HG03521 (cell line): ENCODE data around the gene HCAR3.
"Not testable (repeated sequence)": the region's sequence is repeated elsewhere in the genome, so short reads cannot be mapped to it uniquely, and the experiment has no call there.

ENCODE experiments used
- ATAC-seq: cut with Tn5 transposase; IDR thresholded peaks from one replicate; pipeline ENCODE4 v1.9.1; 2021; ENCODE audit warnings: mild to moderate bottlenecking, moderate library complexity; ENCODE audit not compliant: unreplicated experiment

The HCAR3 gene

GRCh38 chr12:122724641-122725243 is 8.1 kb upstream of the HCAR3 start:
- ATAC-seq = no peak

GRCh38 chr12:122722387-122722786 is 5.8 kb upstream of the HCAR3 start:
- no peak for ATAC-seq

- no peak for ATAC-seq
These were observed 4.5 kb upstream of the HCAR3 start for GRCh38 chr12:122721057-122721545.

- ATAC-seq = not testable (repeated sequence)
These were observed 1.4 kb downstream of the HCAR3 start for GRCh38 chr12:122715211-122715610.

DNA sequence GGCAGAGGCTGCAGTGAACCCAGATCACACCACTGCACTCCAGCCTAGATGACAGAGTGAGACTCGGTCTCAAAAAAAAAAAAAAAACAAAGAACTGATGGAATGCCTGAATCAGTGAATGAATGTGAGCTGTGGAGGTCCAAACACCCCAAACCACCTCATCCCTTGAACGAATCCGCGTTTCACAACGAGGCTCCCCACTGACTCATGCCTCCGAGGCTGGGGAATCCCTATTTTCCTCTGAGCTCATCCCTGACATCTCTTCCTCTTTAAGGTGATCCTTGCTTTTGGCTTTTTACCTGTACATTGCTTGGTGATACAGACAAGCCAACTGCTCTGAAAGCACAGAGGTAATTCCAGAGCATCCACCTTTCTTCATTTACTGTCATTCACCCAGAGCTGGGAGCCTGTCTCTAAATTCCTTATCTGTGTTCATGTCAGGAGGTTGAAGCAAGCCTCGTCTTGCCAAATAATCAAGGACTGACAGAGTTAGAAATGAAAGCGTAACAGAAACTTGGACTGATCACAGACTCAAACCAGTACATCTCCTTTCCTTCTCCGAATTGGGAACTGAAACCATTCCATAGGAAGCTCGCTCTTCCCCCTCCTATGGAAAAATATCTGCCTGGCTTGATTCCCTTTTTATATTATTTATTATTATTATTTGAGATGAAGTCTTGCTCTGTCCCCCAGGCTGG is 3.0 kb downstream of the HCAR3 start:
- not testable (repeated sequence) for ATAC-seq

DNA sequence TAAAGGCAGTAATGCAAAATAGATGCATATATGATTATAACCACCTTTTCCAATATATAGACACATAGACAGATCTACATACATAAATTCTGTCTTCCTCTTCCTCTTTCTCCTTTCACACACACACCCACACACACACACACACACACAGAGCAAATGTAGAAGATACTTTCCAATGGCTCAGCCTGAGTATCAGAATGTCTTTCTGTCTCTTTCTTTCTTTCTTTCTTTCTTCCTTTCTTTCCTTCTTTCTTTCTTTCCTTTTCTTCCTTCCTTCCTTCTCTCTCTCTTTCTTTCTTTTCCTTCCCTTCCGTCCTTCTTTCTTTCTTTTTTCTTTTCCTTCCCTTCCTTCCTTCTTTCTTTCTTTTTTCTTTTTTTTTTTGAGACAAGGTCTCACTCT is 5.3 kb downstream of the HCAR3 start:
- ATAC-seq = not testable (repeated sequence)

DNA sequence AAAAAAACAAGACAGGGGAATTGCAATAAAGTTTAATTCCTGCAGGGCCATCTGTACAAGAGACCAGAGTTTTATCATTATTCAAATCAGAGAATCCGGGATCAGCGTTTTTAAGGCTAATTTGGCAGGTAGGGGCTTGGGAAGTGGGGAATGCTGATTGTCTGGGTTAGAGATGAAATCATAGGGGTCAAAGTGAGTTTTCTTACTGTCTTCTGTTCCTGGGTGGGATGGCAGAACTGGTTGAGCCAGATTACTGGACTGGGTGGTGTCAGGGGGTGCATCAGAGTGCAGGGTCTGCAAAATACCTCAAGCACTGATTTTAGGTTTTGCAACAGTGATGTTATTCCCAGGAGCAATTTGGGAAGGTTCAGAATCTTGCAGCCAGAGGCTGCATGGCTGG is 6.3 kb downstream of the HCAR3 start:
- ATAC-seq = not testable (repeated sequence)

DNA sequence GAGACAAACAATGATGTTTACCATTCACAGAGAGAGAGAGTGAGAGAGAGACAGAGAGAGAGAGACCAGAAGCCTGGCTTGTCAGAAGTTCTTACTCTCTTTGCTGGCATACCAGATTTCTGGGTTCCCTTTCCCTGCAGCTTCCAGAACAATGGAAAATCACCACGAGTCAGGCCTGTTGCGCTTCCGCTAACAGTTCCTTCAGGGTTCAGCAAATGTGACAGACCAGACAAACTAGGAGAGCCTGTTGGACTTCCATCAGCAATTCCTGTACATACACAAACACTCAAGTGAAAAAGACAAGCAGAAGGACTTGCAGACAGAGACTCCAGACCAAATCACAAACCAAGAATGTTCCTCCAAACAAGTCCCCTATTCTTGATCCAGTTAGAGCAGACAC is 7.3 kb downstream of the HCAR3 start:
- not testable (repeated sequence) for ATAC-seq

DNA sequence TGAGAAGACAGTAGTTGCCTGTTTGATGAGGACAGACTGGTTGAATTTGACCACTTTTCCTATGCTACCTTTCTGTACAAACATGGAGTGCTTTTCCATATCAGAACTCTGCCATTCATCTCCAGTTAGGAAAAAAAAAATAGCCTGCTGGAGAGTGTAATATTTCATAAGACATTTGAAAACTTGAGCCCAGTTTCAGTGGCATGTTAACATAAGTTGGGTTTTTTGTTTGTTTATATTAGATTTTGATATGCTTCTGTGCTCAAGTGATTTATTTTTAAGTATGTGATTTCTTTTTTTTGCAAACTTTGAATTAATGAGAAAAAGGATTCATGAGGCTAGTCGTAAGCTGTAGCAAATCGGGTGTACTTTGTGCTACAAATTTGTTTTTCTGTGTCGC is 12.8 kb downstream of the HCAR3 start:
- not testable (repeated sequence) for ATAC-seq

DNA sequence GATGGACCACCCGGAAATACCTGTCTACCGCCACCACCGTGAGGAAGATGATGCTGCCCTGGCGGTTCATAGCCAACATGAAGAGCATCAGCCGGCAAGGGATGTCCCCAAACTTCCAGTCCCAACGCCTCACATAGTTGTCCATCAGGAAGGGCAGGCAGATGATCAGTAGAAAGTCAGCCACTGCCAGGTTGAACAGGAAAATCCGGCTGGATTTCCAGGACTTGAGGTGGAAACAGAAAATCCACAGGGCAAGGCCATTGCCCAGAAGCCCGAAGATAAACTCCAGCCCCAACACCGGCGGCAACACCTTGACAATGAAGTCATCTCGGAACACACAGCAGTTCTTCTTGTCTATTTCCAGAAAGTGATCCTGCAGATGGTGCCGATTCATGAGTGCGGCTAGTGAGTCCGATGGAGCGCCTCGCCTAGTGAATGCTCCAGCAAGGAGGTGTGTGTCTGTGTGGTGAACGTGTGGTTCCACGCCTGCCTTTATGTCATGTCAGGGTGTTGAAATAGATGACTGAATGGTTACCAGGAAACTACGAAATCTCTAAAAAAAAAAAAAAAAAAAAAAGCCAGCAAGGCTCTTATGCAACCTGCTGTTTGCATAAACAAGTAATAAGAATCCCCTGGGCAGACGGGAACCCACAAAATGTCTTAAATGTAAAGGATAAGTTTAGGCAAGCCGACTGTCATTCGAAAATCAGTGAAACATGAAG is 13.6 kb downstream of the HCAR3 start, which contains the start of gene HCAR2:
HCAR2 (minus strand) TSS at position 468 of the 722 bp plus-strand sequence; CDS start at position 394, 74 bp downstream.
- not testable (repeated sequence) for ATAC-seq

GRCh38 chr12:122701481-122701880 is 15.1 kb downstream of the HCAR3 start:
- ATAC-seq = not testable (repeated sequence)

GRCh38 chr12:122700038-122700710 is 16.4 kb downstream of the HCAR3 start:
- ATAC-seq = not testable (repeated sequence)

- ATAC-seq = not testable (repeated sequence)
These were observed 19.7 kb downstream of the HCAR3 start for GRCh38 chr12:122696922-122697321.

- no peak for ATAC-seq
These were observed 25.0 kb downstream of the HCAR3 start for GRCh38 chr12:122691566-122691965.

- no peak for ATAC-seq
These were observed 28.3 kb downstream of the HCAR3 start for GRCh38 chr12:122688291-122688690.

GRCh38 chr12:122687086-122687485 is 29.5 kb downstream of the HCAR3 start:
- no peak for ATAC-seq

DNA sequence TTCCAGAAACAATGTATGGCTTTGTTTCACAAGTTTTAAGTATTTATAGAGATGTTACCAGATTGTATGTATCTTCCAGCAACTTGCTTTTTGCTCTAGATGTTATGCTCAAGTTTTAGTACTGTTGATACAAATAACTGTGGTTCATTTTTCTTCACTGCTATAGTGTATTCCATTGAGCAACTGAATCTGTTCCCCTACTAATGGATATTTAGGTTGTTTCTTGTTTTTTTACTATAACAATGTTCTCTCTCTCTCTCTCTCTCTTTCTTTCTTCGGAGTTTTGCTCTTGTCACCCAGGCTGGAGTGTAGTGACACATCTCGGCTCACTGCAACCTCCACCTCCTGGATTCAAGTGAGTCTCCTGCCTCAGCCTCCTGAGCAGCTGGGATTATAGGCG is 30.1 kb downstream of the HCAR3 start:
- ATAC-seq = no peak

- no peak for ATAC-seq
These were observed 32.3 kb downstream of the HCAR3 start for GRCh38 chr12:122684297-122684813.

DNA sequence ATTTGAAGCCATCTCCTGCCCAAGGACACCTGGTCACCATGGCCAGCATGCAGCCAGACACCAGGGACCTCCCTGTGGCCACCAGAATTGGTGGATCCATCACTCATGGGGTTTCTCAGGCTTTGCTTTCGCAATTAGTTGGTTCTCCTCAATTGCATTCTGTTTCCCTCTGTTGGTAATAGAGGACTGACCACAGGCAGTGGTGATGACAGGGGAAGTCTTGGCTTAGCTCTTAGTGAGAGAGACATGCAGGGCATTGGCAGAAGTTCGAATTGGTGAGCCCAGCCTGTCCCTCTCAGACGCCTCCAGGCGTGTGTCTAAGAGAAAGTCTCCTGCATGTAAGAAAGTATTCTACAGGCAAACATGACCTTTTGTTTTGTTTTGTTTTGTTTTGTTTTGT is 34.8 kb downstream of the HCAR3 start:
- ATAC-seq = no peak

- ATAC-seq = not testable (repeated sequence)
These were observed 35.6 kb downstream of the HCAR3 start for GRCh38 chr12:122680989-122681388.

GRCh38 chr12:122676781-122677180 is 39.8 kb downstream of the HCAR3 start:
- not testable (repeated sequence) for ATAC-seq
